GM19239 (cell line): ENCODE results near the gene CRHR1.

Experiments used
- DNase-seq: peaks from one replicate; pipeline ENCODE4 v3.0.0; 2011; ENCODE audit warnings: low spot score; ENCODE audit not compliant: insufficient read length
- FAIRE-seq: peaks from 2 replicates; lab custom pipeline; 2011; peaks lifted over from hg19 to GRCh38; lab: Jason Lieb, UNC

CRHR1 gene

GRCh38 chr17:45757431-45758218 is 26.5 kb upstream of the CRHR1 start:
- FAIRE-seq: no peak

GRCh38 chr17:45758544-45758943 is 25.6 kb upstream of the CRHR1 start:
- DNase-seq (no peak), FAIRE-seq (no peak)

More at GRCh38 chr17:45757431-45758218, 26.5 kb upstream of the CRHR1 start:
- no peak for DNase-seq

GRCh38 chr17:45759761-45760160 is 24.4 kb upstream of the CRHR1 start:
- no peak for FAIRE-seq
- DNase-seq: no peak

GRCh38 chr17:45761957-45762565 is 22.1 kb upstream of the CRHR1 start:
- no peak for FAIRE-seq
- DNase-seq: no peak

GRCh38 chr17:45763182-45763581 is 20.9 kb upstream of the CRHR1 start:
- no peak for FAIRE-seq

GRCh38 chr17:45764479-45764878 is 19.6 kb upstream of the CRHR1 start:
- FAIRE-seq: no peak

More at GRCh38 chr17:45763182-45763581, 20.9 kb upstream of the CRHR1 start:
- DNase-seq: no peak

GRCh38 chr17:45768000-45768399 is 16.1 kb upstream of the CRHR1 start:
- DNase-seq (no peak), FAIRE-seq (no peak)

More at GRCh38 chr17:45764479-45764878, 19.6 kb upstream of the CRHR1 start:
- no peak for DNase-seq

GRCh38 chr17:45770632-45771270 is 13.4 kb upstream of the CRHR1 start:
- FAIRE-seq (no peak), DNase-seq (no peak)

GRCh38 chr17:45771271-45771959 is 12.7 kb upstream of the CRHR1 start:
- FAIRE-seq (no peak), DNase-seq (no peak)

- no peak for DNase-seq
- FAIRE-seq: no peak
Observed at GRCh38 chr17:45775148-45775547, 9.0 kb upstream of the CRHR1 start.

GRCh38 chr17:45775576-45776011 is 8.5 kb upstream of the CRHR1 start:
- no peak for DNase-seq
- no peak for FAIRE-seq

- FAIRE-seq (no peak), DNase-seq (no peak)
Observed at GRCh38 chr17:45776896-45777295, 7.2 kb upstream of the CRHR1 start.

- FAIRE-seq: no peak
Observed at GRCh38 chr17:45777388-45777787, 6.7 kb upstream of the CRHR1 start.

GRCh38 chr17:45780921-45781320 is 3.2 kb upstream of the CRHR1 start:
- FAIRE-seq (no peak), DNase-seq (no peak)

More at GRCh38 chr17:45777388-45777787, 6.7 kb upstream of the CRHR1 start:
- no peak for DNase-seq

- no peak for DNase-seq
Observed at GRCh38 chr17:45782889-45783592, 1.1 kb upstream of the CRHR1 start.

GRCh38 chr17:45783593-45784292 is 377 bp upstream of the CRHR1 start:
- DNase-seq (no peak), FAIRE-seq (no peak)

More at GRCh38 chr17:45782889-45783592, 1.1 kb upstream of the CRHR1 start:
- FAIRE-seq: no peak

- FAIRE-seq (peak; percentile 58), DNase-seq (peak; percentile 48)
Observed at GRCh38 chr17:45784741-45785479, 790 bp downstream of the CRHR1 start.

- FAIRE-seq (no peak), DNase-seq (no peak)
Observed at GRCh38 chr17:45785480-45786193, 1.5 kb downstream of the CRHR1 start.
